GM23338 (cell line): ENCODE results near the gene RFC2. TPM values are rescaled to one million over a fixed set of nuclear protein-coding genes. Genes with fewer than 3 reads are reported as not detected.

Experiments
- ATAC-seq: fragments of 200-7000 bp; cut with Tn5 transposase; 3 replicates; pipeline ENCODE4 v1.9.1; 2020
- DNase-seq: peaks from one replicate; pipeline ENCODE4 v3.0.0-alpha.2; 2015; ENCODE audit warnings: low spot score
- H2AFZ ChIP-seq: fragments of 200-600 bp; sonication (generic); 2 replicates; pipeline ENCODE4 v1.8.0; 2016; ENCODE audit warnings: antibody characterized with exemption, mild to moderate bottlenecking, moderate library complexity
- H3F3A ChIP-seq: fragments of 200-600 bp; sonication (generic); replicated peaks from 2 replicates; pipeline ENCODE4 v1.8.0; 2017; ENCODE audit warnings: antibody characterized with exemption, mixed run types, low read depth
- H3K27ac ChIP-seq: fragments of 200-600 bp; sonication (generic); 2 replicates; pipeline ENCODE4 v1.6.1; 2016; ENCODE audit warnings: low read depth
- H3K27me3 ChIP-seq: fragments of 200-600 bp; sonication (generic); 2 replicates; pipeline ENCODE4 v1.8.0; 2016; ENCODE audit warnings: mild to moderate bottlenecking, mixed run types, moderate library complexity; ENCODE audit not compliant: insufficient read depth
- H3K36me3 ChIP-seq: fragments of 200-600 bp; sonication (generic); 2 replicates; pipeline ENCODE4 v1.8.0; 2016; ENCODE audit warnings: mild to moderate bottlenecking; ENCODE audit not compliant: insufficient read depth
- H3K4me1 ChIP-seq: fragments of 200-600 bp; sonication (generic); 2 replicates; pipeline ENCODE4 v1.8.0; 2016; ENCODE audit warnings: mild to moderate bottlenecking, moderate library complexity; ENCODE audit not compliant: insufficient read depth
- H3K4me2 ChIP-seq: fragments of 200-600 bp; sonication (generic); 2 replicates; pipeline ENCODE4 v1.7.1; 2017; ENCODE audit warnings: mixed run types
- H3K4me3 ChIP-seq: fragments of 200-600 bp; sonication (generic); 2 replicates; pipeline ENCODE4 v1.6.1; 2016; ENCODE audit warnings: mixed run types
- H3K79me2 ChIP-seq: fragments of 200-600 bp; sonication (generic); replicated peaks from 2 replicates; pipeline ENCODE4 v1.8.0; 2017; ENCODE audit warnings: mild to moderate bottlenecking; ENCODE audit not compliant: insufficient read depth
- H3K9me2 ChIP-seq: fragments of 200-600 bp; sonication (generic); 2 replicates; pipeline ENCODE4 v1.8.0; 2017; ENCODE audit not compliant: insufficient read depth
- H4K20me1 ChIP-seq: fragments of 200-600 bp; sonication (generic); replicated peaks from 2 replicates; pipeline ENCODE4 v1.8.0; 2017; ENCODE audit warnings: mild to moderate bottlenecking; ENCODE audit not compliant: insufficient read depth
- H3K27ac Mint-ChIP-seq: 2 replicates; pipeline ENCODE4 v1.8.0; 2020; ENCODE audit warnings: inconsistent platforms, mild to moderate bottlenecking, moderate library complexity, mixed read lengths
- H3K27me3 Mint-ChIP-seq: 3 replicates; pipeline ENCODE4 v1.8.0; 2022; ENCODE audit warnings: low read depth, mild to moderate bottlenecking, moderate library complexity, mixed read lengths, inconsistent platforms; ENCODE audit not compliant: insufficient read depth, poor library complexity
- H3K36me3 Mint-ChIP-seq: 3 replicates; pipeline ENCODE4 v1.8.0; 2021; ENCODE audit warnings: low read depth, mild to moderate bottlenecking, inconsistent platforms, moderate library complexity, mixed read lengths
- H3K4me1 Mint-ChIP-seq: 3 replicates; pipeline ENCODE4 v1.8.0; 2020; ENCODE audit warnings: mild to moderate bottlenecking, inconsistent platforms, mixed read lengths
- H3K4me3 Mint-ChIP-seq: 3 replicates; pipeline ENCODE4 v1.8.0; 2021; ENCODE audit warnings: moderate library complexity, mild to moderate bottlenecking, inconsistent platforms, mixed read lengths
- H3K9me3 Mint-ChIP-seq: 3 replicates; pipeline ENCODE4 v1.8.0; 2020; ENCODE audit warnings: moderate library complexity, mild to moderate bottlenecking, inconsistent platforms, mixed read lengths
- CREB1 ChIP-seq: fragments of 250-450 bp; sonication (Bioruptor Pico); IDR thresholded peaks from 2 replicates; pipeline ENCODE4 v1.5.0; 2020; ENCODE audit warnings: low read depth, mild to moderate bottlenecking, moderate library complexity
- CTCF ChIP-seq, 2 experiments: fragments of 200-600 bp in 1 of 2; sonication (generic) in 1 of 2; conservative IDR thresholded peaks; 2 replicates each; pipeline versions ENCODE4 v1.5.1 to v1.6.1; 2016 to 2017; ENCODE audit warnings: antibody characterized with exemption in 2 of 2, low read depth in 2 of 2, mild to moderate bottlenecking in 2 of 2, moderate library complexity in 1 of 2
- ETS1 ChIP-seq: IDR thresholded peaks from 2 replicates; pipeline ENCODE4 v1.6.1; 2016; ENCODE audit warnings: antibody characterized with exemption
- EZH2 ChIP-seq: fragments of 200-600 bp; sonication (generic); IDR thresholded peaks from one replicate; pipeline ENCODE4 v1.8.0; 2017; ENCODE audit warnings: antibody characterized with exemption, mild to moderate bottlenecking, low read depth; ENCODE audit not compliant: unreplicated experiment
- EZH2phosphoT487 ChIP-seq: fragments of 200-600 bp; sonication (generic); IDR thresholded peaks from one replicate; pipeline ENCODE4 v1.8.1; 2018; ENCODE audit warnings: antibody characterized with exemption; ENCODE audit not compliant: unreplicated experiment
- NANOG ChIP-seq: IDR thresholded peaks from 2 replicates; pipeline ENCODE4 v1.6.1; 2016; ENCODE audit warnings: antibody characterized with exemption, borderline replicate concordance
- POLR2AphosphoS5 ChIP-seq: IDR thresholded peaks from 2 replicates; pipeline ENCODE4 v1.6.1; 2016; ENCODE audit warnings: antibody characterized with exemption, low read depth
- REST ChIP-seq: IDR thresholded peaks from one replicate; pipeline ENCODE4 v1.6.1; 2018; ENCODE audit warnings: antibody characterized with exemption; ENCODE audit not compliant: unreplicated experiment
- polyA plus RNA-seq: library from polyadenylated mRNA; unstranded; fragments of >200 nt; fragmentation: Nextera tagmentation; extraction: Ambion mirVana; gene quantifications from 2 replicates; pipeline ENCODE4 v1.2.1, GENCODE V29; 2016
- total RNA-seq: library from RNA; depleted of rRNA; stranded (reverse); fragments of >200 nt; shearing (Covaris generic); gene quantifications from 2 replicates; pipeline ENCODE4 v1.2.3, GENCODE V29; 2014

Gene RFC2
- total and polyA plus RNA-seq, 2 experiments from 2014 or later: 56.4 to 75.2 TPM

- TF ChIP-seq EZH2phosphoT487 (no peak), CTCF (conservative IDR thresholded peaks at IDR 0.05; ENCODE audit: low read depth in 2 of 2) (no peak)
These were observed 46.7 kb upstream of the RFC2 start (continued) for GRCh38 chr7:74300926-74301325.

GRCh38 chr7:74299401-74299800 is 45.2 kb upstream of the RFC2 start:
- Histone ChIP-seq H3K9me2 (no peaks in the 10 kb centered on the region), H3K4me2 (no peak overlapping the region), H3K79me2 (peaks cover 94% of the 10 kb centered on the region), H3K36me3 (no peaks in the 10 kb centered on the region), H4K20me1 (peaks cover 31% of the 10 kb centered on the region), H3F3A (no peaks in the 10 kb centered on the region), H3K4me3 (no peak overlapping the region), H3K27ac (no peak overlapping the region), H3K27me3 (no peaks in the 10 kb centered on the region), H3K4me1 (peaks cover 7% of the 10 kb centered on the region), H2AFZ (no peak overlapping the region)
- Mint-ChIP-seq H3K36me3 (peaks cover 23% of the 10 kb centered on the region), H3K27me3 (peaks cover 3% of the 10 kb centered on the region), H3K27ac (no peak overlapping the region), H3K4me3 (no peak overlapping the region), H3K9me3 (no peaks in the 10 kb centered on the region; the same call in 2 of the 3 replicates), H3K4me1 (peaks cover 12% of the 10 kb centered on the region)
- DNase-seq (no peak), ATAC-seq (no peak)
- no peak for TF ChIP-seq EZH2

- TF ChIP-seq POLR2AphosphoS5 (no peak), NANOG (no peak), REST (peak; percentile 54), CREB1 (CRISPR knock-in tag) (no peak), ETS1 (no peak)
- Mint-ChIP-seq H3K4me1 (peaks cover 28% of the 10 kb centered on the region), H3K9me3 (no peaks in the 10 kb centered on the region; the same call in 2 of the 3 replicates), H3K4me3 (no peak overlapping the region), H3K27me3 (peaks cover 6% of the 10 kb centered on the region), H3K36me3 (peaks cover 23% of the 10 kb centered on the region), H3K27ac (no peak overlapping the region)
- H3K36me3 ChIP-seq: no peaks in the 10 kb centered on the region
- no peak overlapping the region for H3K4me3 ChIP-seq
- no peaks in the 10 kb centered on the region for H3K9me2 ChIP-seq
- no peaks in the 10 kb centered on the region for H3K27me3 ChIP-seq
- no peak for DNase-seq
- no peak overlapping the region for H2AFZ ChIP-seq
- H3F3A ChIP-seq: peaks cover 9% of the 10 kb centered on the region; the same call in 1 of the 2 replicates
- no peak overlapping the region for H3K27ac ChIP-seq
- peaks cover 94% of the 10 kb centered on the region for H3K79me2 ChIP-seq
- peaks cover 25% of the 10 kb centered on the region for H3K4me1 ChIP-seq
- ATAC-seq: no peak
- H4K20me1 ChIP-seq: peaks cover 31% of the 10 kb centered on the region
- H3K4me2 ChIP-seq: no peak overlapping the region
These were observed 43.5 kb upstream of the RFC2 start for GRCh38 chr7:74297516-74298233.
